Measurements from ENCODE around the gene RPS27.

Gene RPS27

DNA sequence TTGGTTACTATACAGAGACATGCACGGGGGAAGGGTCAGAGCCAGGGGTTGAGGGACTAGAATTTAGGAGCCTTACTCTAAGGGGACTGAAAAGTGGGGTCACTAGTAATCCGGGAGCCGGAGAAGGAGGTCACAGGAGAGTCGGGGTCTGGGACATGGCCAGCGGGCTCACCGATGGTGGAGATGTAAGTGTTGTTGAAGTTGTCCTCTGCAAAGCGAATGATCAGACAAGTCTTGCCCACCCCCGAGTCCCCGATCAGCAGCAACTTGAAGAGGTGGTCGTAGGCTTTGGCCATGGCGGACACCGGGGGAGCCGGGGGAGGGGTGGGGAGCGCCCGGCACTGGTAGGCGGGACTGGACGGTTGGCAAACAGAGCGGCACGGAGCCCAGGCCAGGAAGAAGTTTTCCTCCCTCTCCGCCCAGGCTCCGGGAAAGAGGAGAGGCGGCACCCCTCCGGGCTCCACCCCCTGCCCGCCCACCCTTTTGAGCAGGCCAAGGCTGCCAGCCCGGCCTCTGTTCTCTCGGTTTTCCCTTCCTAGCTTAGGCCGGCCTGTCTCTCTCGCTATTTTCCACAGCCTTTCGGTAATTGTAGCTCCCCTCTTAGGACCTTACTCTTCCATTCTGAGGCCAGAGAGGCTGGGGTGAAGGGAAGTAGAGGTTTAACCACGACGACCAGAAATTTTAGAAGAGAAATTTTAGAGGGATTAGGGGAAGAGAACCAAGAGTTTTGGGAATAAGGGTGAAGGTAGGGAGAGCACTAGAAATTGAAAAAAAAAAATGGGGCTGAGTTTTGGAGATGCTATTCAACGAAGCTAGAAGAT lies 4.4 kb upstream of the RPS27 start, which contains the start of gene RAB13:
Gene RAB13, minus strand, starts transcription at position 399 of the 821 bp plus-strand sequence. Its CDS starts 103 bp downstream, at position 296.
- peak; percentile 89 for ATAC-seq
- TF ChIP-seq, protein P1, sequence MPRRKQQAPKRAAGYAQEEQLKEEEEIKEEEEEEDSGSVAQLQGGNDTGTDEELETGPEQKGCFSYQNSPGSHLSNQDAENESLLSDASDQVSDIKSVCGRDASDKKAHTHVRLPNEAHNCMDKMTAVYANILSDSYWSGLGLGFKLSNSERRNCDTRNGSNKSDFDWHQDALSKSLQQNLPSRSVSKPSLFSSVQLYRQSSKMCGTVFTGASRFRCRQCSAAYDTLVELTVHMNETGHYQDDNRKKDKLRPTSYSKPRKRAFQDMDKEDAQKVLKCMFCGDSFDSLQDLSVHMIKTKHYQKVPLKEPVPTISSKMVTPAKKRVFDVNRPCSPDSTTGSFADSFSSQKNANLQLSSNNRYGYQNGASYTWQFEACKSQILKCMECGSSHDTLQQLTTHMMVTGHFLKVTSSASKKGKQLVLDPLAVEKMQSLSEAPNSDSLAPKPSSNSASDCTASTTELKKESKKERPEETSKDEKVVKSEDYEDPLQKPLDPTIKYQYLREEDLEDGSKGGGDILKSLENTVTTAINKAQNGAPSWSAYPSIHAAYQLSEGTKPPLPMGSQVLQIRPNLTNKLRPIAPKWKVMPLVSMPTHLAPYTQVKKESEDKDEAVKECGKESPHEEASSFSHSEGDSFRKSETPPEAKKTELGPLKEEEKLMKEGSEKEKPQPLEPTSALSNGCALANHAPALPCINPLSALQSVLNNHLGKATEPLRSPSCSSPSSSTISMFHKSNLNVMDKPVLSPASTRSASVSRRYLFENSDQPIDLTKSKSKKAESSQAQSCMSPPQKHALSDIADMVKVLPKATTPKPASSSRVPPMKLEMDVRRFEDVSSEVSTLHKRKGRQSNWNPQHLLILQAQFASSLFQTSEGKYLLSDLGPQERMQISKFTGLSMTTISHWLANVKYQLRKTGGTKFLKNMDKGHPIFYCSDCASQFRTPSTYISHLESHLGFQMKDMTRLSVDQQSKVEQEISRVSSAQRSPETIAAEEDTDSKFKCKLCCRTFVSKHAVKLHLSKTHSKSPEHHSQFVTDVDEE (CRISPR knock-in tag; IDR thresholded peaks at IDR 0.05), result no peak

DNA sequence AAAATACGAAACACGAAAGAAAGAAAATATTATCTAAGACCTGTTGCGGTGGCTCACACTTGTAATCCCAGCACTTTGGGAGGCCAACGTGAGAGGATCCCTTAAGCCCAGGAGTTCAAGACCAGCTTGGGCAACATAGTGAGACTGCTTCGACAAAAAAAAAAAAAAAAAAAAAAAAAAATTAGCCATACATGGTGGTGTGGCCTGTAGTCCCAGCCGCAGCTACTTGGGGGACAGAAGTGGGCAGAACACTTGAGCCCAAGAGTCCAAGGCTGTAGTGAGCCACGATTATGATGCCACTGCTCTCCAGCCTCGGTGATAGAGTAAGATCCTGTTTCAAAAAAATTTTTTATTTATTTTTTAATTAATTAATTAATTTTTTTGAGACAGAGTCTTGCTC lies 2.9 kb upstream of the RPS27 start:
- no peak for ATAC-seq
- TF ChIP-seq, protein P1 (CRISPR knock-in tag; IDR thresholded peaks at IDR 0.05), result no peak
- TF ChIP-seq ISL1 (CRISPR knock-in tag; IDR thresholded peaks at IDR 0.05) (no peak), ZC3H10 (CRISPR knock-in tag; IDR thresholded peaks at IDR 0.05) (no peak), ZFP30 (CRISPR knock-in tag; IDR thresholded peaks at IDR 0.05) (no peak), PPARA (CRISPR knock-in tag; IDR thresholded peaks at IDR 0.05; ENCODE audit: borderline replicate concordance) (no peak), TOX (CRISPR knock-in tag; IDR thresholded peaks at IDR 0.05; ENCODE audit: borderline replicate concordance) (no peak), BACH2 (CRISPR knock-in tag; IDR thresholded peaks at IDR 0.05; ENCODE audit: borderline replicate concordance) (no peak), RARB (CRISPR knock-in tag; IDR thresholded peaks at IDR 0.05) (no peak), TCF4 (CRISPR knock-in tag; IDR thresholded peaks at IDR 0.05; ENCODE audit: borderline replicate concordance) (no peak), SNAI2 (CRISPR knock-in tag; IDR thresholded peaks at IDR 0.05) (no peak), CSDC2 (CRISPR knock-in tag; IDR thresholded peaks at IDR 0.05) (no peak)
- TF ChIP-seq, protein P2, sequence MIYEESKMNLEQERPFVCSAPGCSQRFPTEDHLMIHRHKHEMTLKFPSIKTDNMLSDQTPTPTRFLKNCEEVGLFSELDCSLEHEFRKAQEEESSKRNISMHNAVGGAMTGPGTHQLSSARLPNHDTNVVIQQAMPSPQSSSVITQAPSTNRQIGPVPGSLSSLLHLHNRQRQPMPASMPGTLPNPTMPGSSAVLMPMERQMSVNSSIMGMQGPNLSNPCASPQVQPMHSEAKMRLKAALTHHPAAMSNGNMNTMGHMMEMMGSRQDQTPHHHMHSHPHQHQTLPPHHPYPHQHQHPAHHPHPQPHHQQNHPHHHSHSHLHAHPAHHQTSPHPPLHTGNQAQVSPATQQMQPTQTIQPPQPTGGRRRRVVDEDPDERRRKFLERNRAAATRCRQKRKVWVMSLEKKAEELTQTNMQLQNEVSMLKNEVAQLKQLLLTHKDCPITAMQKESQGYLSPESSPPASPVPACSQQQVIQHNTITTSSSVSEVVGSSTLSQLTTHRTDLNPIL (CRISPR knock-in tag; IDR thresholded peaks at IDR 0.05; ENCODE audit: low read depth), result no peak
- TF ChIP-seq, protein P3, sequence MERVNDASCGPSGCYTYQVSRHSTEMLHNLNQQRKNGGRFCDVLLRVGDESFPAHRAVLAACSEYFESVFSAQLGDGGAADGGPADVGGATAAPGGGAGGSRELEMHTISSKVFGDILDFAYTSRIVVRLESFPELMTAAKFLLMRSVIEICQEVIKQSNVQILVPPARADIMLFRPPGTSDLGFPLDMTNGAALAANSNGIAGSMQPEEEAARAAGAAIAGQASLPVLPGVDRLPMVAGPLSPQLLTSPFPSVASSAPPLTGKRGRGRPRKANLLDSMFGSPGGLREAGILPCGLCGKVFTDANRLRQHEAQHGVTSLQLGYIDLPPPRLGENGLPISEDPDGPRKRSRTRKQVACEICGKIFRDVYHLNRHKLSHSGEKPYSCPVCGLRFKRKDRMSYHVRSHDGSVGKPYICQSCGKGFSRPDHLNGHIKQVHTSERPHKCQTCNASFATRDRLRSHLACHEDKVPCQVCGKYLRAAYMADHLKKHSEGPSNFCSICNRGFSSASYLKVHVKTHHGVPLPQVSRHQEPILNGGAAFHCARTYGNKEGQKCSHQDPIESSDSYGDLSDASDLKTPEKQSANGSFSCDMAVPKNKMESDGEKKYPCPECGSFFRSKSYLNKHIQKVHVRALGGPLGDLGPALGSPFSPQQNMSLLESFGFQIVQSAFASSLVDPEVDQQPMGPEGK (CRISPR knock-in tag; IDR thresholded peaks at IDR 0.05; ENCODE audit: borderline replicate concordance), result no peak

DNA sequence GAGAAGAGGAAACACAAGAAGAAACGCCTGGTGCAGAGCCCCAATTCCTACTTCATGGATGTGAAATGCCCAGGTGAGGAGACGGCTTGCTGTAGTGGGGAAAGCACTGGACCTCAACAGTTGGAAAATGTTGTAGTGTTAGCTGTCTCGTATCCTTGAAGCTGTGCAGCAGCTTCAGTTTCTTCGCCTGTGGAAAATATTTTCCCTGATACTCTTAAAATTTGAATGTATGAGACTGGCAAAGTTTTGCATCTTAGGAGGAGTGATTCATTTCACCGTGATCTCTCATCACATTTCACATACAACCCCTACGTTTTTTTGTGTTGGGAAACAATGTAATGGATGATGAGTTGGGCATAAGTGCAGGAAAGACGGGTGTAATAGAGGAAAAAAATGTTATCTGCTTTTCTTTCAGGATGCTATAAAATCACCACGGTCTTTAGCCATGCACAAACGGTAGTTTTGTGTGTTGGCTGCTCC lies 629 bp downstream of the RPS27 start:
- no peak for ATAC-seq
- TF ChIP-seq ZNF70 (CRISPR knock-in tag; IDR thresholded peaks at IDR 0.05) (no peak), RARB (CRISPR knock-in tag; IDR thresholded peaks at IDR 0.05) (no peak), ISL1 (CRISPR knock-in tag; IDR thresholded peaks at IDR 0.05) (no peak), ARNTL (CRISPR knock-in tag; IDR thresholded peaks at IDR 0.05; ENCODE audit: borderline replicate concordance, low read depth) (no peak)
- TF ChIP-seq, protein P2 (CRISPR knock-in tag; IDR thresholded peaks at IDR 0.05; ENCODE audit: low read depth), result no peak

DNA sequence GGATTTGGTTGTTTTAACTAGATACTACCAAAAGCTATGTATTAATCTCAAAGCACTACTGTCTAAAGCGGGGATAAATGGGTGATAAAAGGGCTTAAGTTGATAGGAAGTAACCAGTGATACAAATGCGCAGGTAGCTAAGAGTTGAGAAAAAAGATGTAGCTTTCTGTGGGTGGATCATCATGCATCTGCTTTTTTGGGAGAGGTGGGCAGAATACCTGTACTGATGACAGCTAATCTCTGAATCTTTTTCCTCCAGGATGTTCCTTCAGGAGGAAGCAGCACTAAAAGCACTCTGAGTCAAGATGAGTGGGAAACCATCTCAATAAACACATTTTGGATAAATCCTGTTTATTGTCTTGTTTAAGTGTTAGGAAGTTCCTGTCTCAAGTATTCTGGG lies 1.2 kb downstream of the RPS27 start:
- TF ChIP-seq ARNTL (CRISPR knock-in tag; IDR thresholded peaks at IDR 0.05; ENCODE audit: borderline replicate concordance, low read depth), result no peak
- TF ChIP-seq GLIS3 (CRISPR knock-in tag; IDR thresholded peaks at IDR 0.05), result no peak

More for the DNA sequence above, 1.2 kb downstream of the RPS27 start:
- ATAC-seq, result no peak
